ENCODE data around the gene LAPTM5. TPM values are rescaled to one million over a fixed set of nuclear protein-coding genes. Genes with fewer than 3 reads are reported as not detected.
A peak's percentile ranks its signal among the peaks of the same experiment; 100 is the strongest.

LAPTM5 gene
- total RNA-seq, 2 experiments from 2014 or later = 474 to 485 TPM

DNA sequence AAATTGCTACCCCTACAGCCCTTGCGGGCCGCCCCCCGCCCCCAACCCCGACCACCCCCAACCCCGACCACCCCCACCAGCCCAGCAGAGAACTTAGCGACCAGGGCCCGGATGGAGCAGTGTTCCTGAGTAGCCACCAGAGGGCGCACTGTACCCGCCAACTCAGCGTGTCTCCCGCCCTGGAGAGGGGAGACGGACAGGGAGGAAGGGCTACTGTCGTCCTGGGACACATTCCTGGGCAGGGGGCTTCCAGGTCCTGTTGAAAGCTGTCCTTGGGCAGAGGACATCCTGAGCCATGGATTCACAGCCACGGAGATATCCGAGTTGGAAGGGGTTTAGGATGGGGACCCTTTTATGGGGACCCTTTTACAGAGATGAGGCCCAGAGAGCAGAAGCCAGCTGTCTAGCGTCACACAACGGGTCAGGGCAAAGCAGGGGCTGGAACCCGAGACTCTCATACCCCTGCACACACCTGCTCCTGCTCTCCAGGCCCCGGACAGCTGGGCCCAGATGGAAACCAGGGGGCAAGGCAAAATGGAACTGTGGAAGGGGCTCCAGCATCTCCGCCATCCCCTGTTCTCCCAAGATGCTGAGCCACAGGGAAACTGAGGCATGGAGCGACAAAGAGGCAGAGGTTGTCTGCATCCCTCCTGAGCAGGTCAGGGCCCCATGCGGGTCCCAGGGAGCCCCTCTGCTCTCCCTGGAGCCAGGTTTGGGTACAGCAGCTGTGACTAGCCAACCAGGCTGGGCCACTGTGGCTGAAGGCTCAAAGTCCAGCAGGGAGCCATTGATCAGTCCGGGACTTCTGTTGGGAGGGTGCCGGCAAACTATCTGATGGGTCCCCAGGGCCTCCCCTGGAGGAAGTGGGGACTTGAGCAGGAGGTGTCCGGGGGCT, 25.0 kb upstream of the LAPTM5 start:
- Mint-ChIP-seq H3K4me3 (peak overlapping the region; percentile 45), H3K27ac (peak overlapping the region; percentile 76), H3K4me1 (peaks cover 19% of the 10 kb centered on the region), H3K9me3 (no peaks in the 10 kb centered on the region), H3K27me3 (peaks cover 13% of the 10 kb centered on the region), H3K36me3 (no peaks in the 10 kb centered on the region)
- ATAC-seq (ENCODE audit: low read depth) = peak; percentile 68
- DNase-seq = peak; percentile 84
- POLR2A ChIA-PET = interaction anchor here (1.2 to 2.5 kb wide), 2 partner anchors 26 to 64 kb away, joined by 3 to 22 read pairs; no protein-coding TSS in a partner anchor

DNA sequence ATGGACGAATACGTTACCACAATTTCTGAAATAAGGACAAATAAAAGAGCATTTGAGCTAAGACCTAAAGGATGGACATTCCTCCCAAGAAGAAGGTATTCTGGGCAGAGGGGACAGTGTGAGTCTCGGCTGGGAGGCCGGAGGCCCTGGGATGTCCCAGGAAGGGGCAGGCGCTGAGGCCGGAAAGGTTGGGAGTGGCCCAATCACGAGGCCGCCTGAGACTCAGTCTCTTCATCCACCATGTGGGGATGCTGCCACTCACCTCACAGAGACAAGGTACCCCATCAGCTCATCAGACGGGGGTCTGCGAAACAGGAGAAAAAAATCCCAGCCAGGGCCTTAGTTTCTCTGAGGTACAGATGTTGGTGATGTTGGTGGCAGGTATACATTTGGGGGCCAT, 24.3 kb upstream of the LAPTM5 start:
- no peak overlapping the region for H3K4me3 Mint-ChIP-seq
- no peaks in the 10 kb centered on the region for H3K36me3 Mint-ChIP-seq
- H3K9me3 Mint-ChIP-seq = no peaks in the 10 kb centered on the region
- H3K4me1 Mint-ChIP-seq = peaks cover 19% of the 10 kb centered on the region
- peaks cover 8% of the 10 kb centered on the region for H3K27me3 Mint-ChIP-seq
- POLR2A ChIA-PET = interaction anchor here (2.5 kb wide), 1 partner anchor 63 kb away, joined by 22 read pairs; no protein-coding TSS in a partner anchor
- ATAC-seq (ENCODE audit: low read depth) (no peak), DNase-seq (no peak)
- H3K27ac Mint-ChIP-seq = no peak overlapping the region

DNA sequence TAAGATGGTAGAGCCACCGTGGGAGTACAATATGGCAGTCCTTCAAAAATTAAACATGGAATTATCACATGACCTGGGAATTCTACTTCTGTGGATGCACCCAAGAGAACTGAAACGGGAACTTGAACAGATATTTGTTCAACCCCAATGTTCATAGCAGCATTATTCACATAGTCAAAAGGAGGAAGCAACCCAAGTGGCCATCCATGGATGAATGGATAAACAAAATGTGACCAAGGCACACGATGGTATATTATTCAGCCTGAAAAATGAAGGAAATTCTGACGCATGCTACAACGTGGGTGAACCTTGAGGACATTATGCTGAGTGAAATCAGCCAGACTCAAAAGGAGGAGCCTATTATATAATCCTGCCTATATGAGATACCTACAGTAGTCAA, 22.8 kb upstream of the LAPTM5 start:
- H3K36me3 Mint-ChIP-seq = no peaks in the 10 kb centered on the region
- DNase-seq (no peak), ATAC-seq (ENCODE audit: low read depth) (no peak)
- H3K9me3 Mint-ChIP-seq = no peaks in the 10 kb centered on the region
- H3K27me3 Mint-ChIP-seq = peaks cover 5% of the 10 kb centered on the region
- no peak overlapping the region for H3K4me3 Mint-ChIP-seq
- H3K4me1 Mint-ChIP-seq = peaks cover 19% of the 10 kb centered on the region
- H3K27ac Mint-ChIP-seq = no peak overlapping the region
- POLR2A ChIA-PET = interaction anchor here (0.7 to 2.1 kb wide), 3 partner anchors 26 to 62 kb away, joined by 4 to 34 read pairs (median 5); no protein-coding TSS in a partner anchor

DNA sequence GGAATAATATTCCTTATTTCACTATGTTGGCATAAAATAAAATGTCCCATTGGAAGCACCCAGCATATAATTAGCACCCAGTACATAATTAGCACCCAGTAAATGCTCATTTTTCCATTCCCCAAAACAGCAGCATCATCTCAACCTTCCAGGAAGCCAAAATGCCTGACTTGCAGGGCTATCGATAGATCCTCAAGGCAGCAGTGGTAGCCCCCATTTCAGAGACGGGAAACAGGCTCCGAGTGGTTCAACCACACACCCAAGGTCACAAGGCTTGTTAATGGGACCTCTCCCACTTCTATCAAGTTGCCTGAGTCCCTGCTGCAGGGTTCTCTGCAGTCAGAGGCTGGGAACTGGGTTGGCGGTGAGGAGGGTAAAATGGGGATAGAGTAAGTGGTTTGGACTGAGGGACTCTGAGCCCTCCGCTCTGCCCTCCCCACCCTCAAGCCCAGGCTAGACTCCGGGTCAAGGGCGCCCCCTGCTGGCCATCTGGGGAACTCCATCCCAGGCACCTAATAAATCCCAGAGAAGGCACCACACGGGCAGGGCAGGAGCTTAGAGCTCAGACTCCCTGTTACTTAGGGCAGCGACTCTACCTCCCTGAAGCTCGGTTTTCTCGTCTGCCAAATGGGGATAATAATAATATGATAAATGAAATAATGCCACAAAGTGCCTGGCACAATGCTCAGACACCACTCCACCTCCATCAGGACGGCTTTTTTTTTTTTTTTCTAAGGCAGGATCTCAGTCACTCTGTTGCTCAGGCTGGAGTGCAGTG, 21.9 kb upstream of the LAPTM5 start:
- DNase-seq (peak; percentile 95), ATAC-seq (ENCODE audit: low read depth) (peak; percentile 82)
- Mint-ChIP-seq H3K27ac (peak overlapping the region; percentile 40), H3K27me3 (peaks cover 5% of the 10 kb centered on the region), H3K36me3 (no peaks in the 10 kb centered on the region), H3K4me1 (peaks cover 19% of the 10 kb centered on the region), H3K4me3 (peak overlapping the region; percentile 37), H3K9me3 (no peaks in the 10 kb centered on the region)
- POLR2A ChIA-PET = interaction anchor here (0.7 to 2.1 kb wide), 8 partner anchors 18 to 60 kb away, joined by 3 to 34 read pairs (median 6); partner anchors contain the start of gene LAPTM5

DNA sequence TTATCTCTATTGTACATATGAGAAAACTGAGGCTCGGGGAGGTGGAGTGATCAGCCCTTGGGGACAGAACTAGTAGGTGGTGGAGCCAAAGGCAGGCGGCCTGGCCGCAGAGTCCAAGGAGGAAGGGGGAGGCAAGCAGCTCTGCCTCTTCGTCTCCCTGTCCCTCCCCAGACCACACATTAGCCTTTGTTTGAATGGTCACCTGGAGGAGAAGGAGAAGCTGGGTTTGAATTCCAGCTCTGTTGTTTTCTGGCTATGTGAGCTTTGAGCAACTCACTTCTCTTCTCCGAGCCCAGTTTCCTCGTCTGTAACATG, 21.4 kb upstream of the LAPTM5 start:
- DNase-seq = no peak
- Mint-ChIP-seq H3K4me3 (no peak overlapping the region), H3K27me3 (peaks cover 5% of the 10 kb centered on the region), H3K27ac (peak overlapping the region; percentile 40), H3K36me3 (no peaks in the 10 kb centered on the region), H3K9me3 (no peaks in the 10 kb centered on the region), H3K4me1 (peaks cover 19% of the 10 kb centered on the region)
- POLR2A ChIA-PET = interaction anchor here (1.2 to 2.1 kb wide), 6 partner anchors 20 to 60 kb away, joined by 5 to 34 read pairs (median 6); no protein-coding TSS in a partner anchor
- ATAC-seq (ENCODE audit: low read depth) = no peak

DNA sequence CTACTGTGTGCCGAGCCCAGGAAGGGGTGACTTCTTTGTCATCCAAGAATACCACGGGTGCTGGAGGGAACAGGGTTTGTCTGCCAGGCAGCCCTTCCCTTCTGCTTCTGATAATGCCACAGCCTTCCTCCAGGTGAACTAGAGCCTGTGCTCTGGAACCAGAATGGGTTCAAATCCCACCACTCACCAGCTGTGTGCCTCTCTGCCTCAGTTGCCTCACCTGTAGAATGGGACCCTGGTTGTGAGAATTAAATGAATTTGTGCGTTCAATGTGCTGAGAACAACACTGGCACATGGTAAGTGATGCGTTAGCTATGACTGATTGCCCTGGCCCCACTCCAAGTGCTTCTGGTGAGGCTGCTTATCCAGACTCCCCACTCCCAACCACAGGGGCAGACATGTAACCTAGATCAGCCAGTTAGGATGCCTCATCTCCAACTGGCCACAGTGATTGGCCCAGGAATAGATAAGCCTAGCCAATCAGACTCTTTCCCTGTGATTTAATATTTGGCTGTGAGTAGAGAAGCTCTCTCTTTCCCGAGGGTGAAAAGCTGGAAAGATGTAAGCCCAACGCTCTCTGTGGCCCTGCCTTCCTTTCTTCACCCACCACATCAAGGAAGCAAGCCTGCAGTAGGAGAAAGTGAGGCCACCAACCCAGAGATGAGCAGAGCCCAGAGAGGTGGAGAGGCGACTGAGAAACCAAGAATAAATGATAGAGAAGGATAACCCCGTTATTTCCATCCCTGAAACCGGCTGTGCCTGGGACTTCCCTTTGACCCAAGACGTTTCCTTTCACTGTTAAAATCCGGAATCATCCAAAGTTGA, 20.8 kb upstream of the LAPTM5 start:
- no peak for ATAC-seq (ENCODE audit: low read depth)
- no peak for DNase-seq
- peaks cover 19% of the 10 kb centered on the region for H3K4me1 Mint-ChIP-seq
- no peaks in the 10 kb centered on the region for H3K9me3 Mint-ChIP-seq
- POLR2A ChIA-PET = interaction anchor here (1.2 to 2.1 kb wide), 5 partner anchors 27 to 59 kb away, joined by 5 to 34 read pairs (median 7); no protein-coding TSS in a partner anchor
- peaks cover 5% of the 10 kb centered on the region for H3K27me3 Mint-ChIP-seq
- H3K36me3 Mint-ChIP-seq = no peaks in the 10 kb centered on the region
- H3K27ac Mint-ChIP-seq = no peak overlapping the region
- H3K4me3 Mint-ChIP-seq = no peak overlapping the region

DNA sequence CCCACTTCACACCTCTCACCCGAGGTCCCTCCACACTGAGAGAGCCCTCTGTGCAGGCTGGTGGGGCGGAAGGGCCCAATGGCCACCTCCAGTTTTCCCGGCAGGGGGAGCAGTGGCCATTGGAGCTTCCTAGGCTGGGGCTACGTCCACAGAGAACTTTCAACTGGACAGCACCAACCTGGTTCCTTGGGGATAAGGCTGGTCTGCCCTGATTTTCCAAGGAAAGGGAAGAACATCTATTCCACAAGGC, 20.3 kb upstream of the LAPTM5 start:
- no peak for ATAC-seq (ENCODE audit: low read depth)
- Mint-ChIP-seq H3K27me3 (peaks cover 5% of the 10 kb centered on the region), H3K27ac (no peak overlapping the region), H3K36me3 (no peaks in the 10 kb centered on the region), H3K4me1 (peaks cover 19% of the 10 kb centered on the region), H3K4me3 (no peak overlapping the region), H3K9me3 (no peaks in the 10 kb centered on the region)
- POLR2A ChIA-PET = interaction anchor here (1.2 kb wide), 1 partner anchor 59 kb away, joined by 8 read pairs; no protein-coding TSS in a partner anchor
- no peak for DNase-seq

DNA sequence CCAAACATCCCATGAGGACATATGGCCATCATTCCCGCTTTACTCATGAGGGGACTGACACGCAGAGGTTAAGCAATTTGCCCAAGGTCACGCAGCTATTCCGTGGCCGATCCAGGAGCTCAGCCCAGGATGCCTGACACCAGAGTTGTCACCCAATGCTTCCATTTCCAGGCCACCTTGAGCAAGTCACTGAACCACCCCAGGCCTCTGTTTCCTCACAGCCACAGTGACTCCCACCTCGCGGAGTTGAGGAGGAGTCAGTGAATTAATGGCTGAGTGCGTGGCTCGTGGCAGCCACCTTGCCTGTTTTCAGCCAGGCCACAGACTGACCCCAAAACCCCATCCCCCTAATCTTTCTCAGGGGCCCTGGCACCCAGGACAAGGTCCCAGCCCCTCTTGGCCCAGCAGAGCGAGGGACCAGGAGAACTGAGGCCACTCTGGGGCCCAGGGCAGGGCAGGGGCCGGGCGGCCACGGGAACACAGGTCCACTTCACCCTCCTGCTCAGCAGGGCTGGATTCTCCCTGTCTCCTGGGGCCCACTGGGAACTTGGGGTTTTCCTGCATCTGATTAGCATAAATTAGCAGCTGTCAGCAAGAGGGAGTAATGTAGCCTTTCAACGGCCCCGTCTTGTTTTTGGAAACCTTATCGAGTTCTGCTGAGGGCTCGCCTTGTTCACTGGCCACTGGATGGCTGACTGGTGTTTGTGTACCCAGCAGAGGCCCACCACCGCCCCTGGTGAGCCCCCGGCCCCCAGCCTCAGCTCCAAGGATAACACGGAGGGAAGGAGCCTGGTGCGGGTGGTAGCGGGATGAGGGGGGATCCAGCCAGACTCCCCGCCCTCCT, 19.7 kb upstream of the LAPTM5 start:
- Mint-ChIP-seq H3K36me3 (no peaks in the 10 kb centered on the region), H3K4me3 (no peak overlapping the region), H3K4me1 (peaks cover 13% of the 10 kb centered on the region), H3K9me3 (no peaks in the 10 kb centered on the region), H3K27me3 (peaks cover 5% of the 10 kb centered on the region), H3K27ac (no peak overlapping the region)
- no peak for DNase-seq
- no peak for ATAC-seq (ENCODE audit: low read depth)
- POLR2A ChIA-PET = interaction anchor here (1.2 kb wide), 1 partner anchor 58 kb away, joined by 8 read pairs; no protein-coding TSS in a partner anchor

DNA sequence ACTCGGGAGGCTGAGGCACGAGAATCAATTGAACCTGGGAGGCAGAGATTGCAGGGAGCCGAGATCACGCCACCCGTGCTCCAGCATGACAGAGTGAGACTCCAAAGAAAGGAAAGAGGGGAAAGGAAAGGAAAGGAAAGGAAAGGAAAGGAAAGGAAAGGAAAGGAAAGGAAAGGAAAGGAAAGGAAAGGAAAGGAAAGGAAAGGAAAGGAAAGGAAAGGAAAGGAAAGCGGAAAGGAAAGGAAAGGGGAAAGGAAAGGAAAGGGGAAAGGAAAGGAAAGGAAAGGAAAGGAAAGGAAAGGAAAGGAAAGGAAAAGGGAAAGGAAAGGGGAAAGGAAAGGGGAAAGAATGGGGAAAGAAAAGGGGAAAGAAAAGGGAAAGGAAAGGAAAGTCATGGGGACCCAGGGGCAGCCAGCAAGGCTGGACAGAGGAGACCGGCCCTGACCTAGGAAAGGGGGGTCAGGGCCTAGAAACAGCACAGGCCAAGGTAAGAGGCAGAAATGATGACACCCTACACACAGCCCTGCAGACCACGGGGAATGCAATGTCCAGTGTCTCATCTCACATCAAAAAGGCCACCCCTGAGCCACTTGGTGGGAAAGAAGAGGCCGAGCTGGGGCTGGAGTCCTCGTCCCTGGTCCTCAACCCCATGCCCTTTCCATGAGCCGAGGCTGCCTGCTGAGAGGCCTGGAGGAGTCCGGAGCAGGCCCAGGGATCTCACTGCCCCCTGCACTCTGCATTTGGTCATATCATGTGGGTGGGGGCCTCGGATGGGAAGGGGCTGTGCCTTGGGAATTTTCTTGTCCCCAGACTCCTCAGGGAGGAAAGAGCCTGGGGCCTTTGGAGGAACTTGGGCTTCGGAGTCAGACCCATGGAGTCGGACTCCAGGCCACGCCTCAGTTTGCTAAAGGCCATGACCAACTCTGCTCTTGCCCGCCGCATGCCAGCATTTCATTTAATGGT, 18.8 kb upstream of the LAPTM5 start:
- DNase-seq (no peak), ATAC-seq (ENCODE audit: low read depth) (no peak)
- POLR2A ChIA-PET = no interaction called here
- Mint-ChIP-seq H3K4me1 (peaks cover 13% of the 10 kb centered on the region), H3K9me3 (no peaks in the 10 kb centered on the region), H3K4me3 (no peak overlapping the region), H3K27ac (no peak overlapping the region), H3K36me3 (no peaks in the 10 kb centered on the region), H3K27me3 (peaks cover 5% of the 10 kb centered on the region)

DNA sequence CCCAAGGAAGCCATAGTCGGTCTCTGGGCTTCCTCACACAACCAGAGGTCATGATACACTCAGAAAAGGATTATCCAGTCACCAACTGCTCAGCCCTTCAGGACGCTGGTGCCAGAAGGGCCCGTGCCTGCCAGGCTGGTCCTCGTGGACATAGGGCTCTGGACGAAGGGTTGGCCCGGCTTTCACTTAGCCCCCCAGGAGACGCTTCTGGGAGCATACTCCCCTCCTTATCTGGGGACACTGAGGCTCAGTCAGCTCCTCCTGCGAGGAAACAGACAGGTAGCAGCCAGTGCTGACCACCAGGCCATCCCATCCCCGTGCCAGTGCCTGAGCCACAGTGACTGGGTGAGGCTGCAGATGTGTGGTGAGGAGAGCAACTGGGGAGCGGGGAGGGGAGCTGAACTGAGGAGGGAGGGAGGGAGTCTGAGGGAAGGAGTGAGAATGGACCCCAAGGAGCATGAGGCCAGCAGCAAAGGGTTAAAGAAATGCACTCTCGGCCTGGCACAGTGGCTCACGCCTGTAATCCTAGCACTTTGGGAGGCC, 17.9 kb upstream of the LAPTM5 start:
- POLR2A ChIA-PET = no interaction called here
- no peak for ATAC-seq (ENCODE audit: low read depth)
- no peaks in the 10 kb centered on the region for H3K36me3 Mint-ChIP-seq
- no peak overlapping the region for H3K27ac Mint-ChIP-seq
- DNase-seq = no peak
- H3K27me3 Mint-ChIP-seq = peaks cover 5% of the 10 kb centered on the region
- no peaks in the 10 kb centered on the region for H3K9me3 Mint-ChIP-seq
- no peak overlapping the region for H3K4me3 Mint-ChIP-seq
- peaks cover 13% of the 10 kb centered on the region for H3K4me1 Mint-ChIP-seq
